SK-N-SH treated with all-trans-retinoic acid at 6 μM for 48 hours (cell line): ENCODE data around the gene CCDC88C.

Experiments
- ARNTL ChIP-seq: fragments of 450-650 bp; formaldehyde crosslinking; IDR thresholded peaks from 2 replicates; pipeline ENCODE4 v1.5.0; 2020; ENCODE audit warnings: low read depth, mild to moderate bottlenecking, moderate library complexity, borderline replicate concordance
- BACH2 ChIP-seq: fragments of 250-450 bp; sonication (Bioruptor Pico); IDR thresholded peaks from 2 replicates; pipeline ENCODE4 v1.9.0; 2021; ENCODE audit warnings: mild to moderate bottlenecking, borderline replicate concordance
- PATZ1 ChIP-seq: fragments of 250-450 bp; sonication (Bioruptor Pico); IDR thresholded peaks from 2 replicates; pipeline ENCODE4 v1.8.0; 2020; ENCODE audit warnings: mild to moderate bottlenecking, moderate library complexity, borderline replicate concordance
- PPARA ChIP-seq: fragments of 250-450 bp; sonication (Bioruptor Pico); IDR thresholded peaks from 2 replicates; pipeline ENCODE4 v1.5.0; 2020; ENCODE audit warnings: mild to moderate bottlenecking, borderline replicate concordance
- RARB ChIP-seq: fragments of 250-450 bp; sonication (Bioruptor Pico); IDR thresholded peaks from 2 replicates; pipeline ENCODE4 v1.8.0; 2021; ENCODE audit warnings: mild to moderate bottlenecking, moderate library complexity
- ZC3H10 ChIP-seq: fragments of 250-450 bp; sonication (Bioruptor Pico); IDR thresholded peaks from 2 replicates; pipeline ENCODE4 v1.5.1; 2021; ENCODE audit warnings: mild to moderate bottlenecking, moderate library complexity
- ZNF565 ChIP-seq: fragments of 450-650 bp; formaldehyde crosslinking; conservative IDR thresholded peaks from 2 replicates; pipeline ENCODE4 v1.5.0; 2020; ENCODE audit warnings: low read depth, mild to moderate bottlenecking, moderate library complexity

GRCh38 chr14:91373591-91374254, 43.9 kb downstream of the CCDC88C start:
- TF ChIP-seq ARNTL (CRISPR knock-in tag): no peak
- TF ChIP-seq BACH2: no peak
- no peak for TF ChIP-seq PATZ1
- TF ChIP-seq PPARA (CRISPR knock-in tag): no peak
- no peak for TF ChIP-seq ZC3H10
- TF ChIP-seq ZNF565 (CRISPR knock-in tag): no peak
- TF ChIP-seq RARB (CRISPR knock-in tag): no peak
